Measurements from ENCODE around the gene COPZ2. TPM values are rescaled to one million over a fixed set of nuclear protein-coding genes. Genes with fewer than 3 reads are reported as not detected.
"Not testable (repeated sequence)": the region's sequence is repeated elsewhere in the genome, so short reads cannot be mapped to it uniquely, and the experiment has no call there.

The COPZ2 gene, protein sequence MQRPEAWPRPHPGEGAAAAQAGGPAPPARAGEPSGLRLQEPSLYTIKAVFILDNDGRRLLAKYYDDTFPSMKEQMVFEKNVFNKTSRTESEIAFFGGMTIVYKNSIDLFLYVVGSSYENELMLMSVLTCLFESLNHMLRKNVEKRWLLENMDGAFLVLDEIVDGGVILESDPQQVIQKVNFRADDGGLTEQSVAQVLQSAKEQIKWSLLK
- total RNA-seq, result 2.6 and 8.0 TPM in 2 replicates

- DNase-seq (ENCODE audit: low read depth), result no peak
- TF ChIP-seq CTCF (conservative IDR thresholded peaks at IDR 0.05; ENCODE audit: low read depth, low read length), result peak; percentile 74
- H3K4me3 ChIP-seq (ENCODE audit: low read depth, low read length), result peak within 1 kb of the TSS; percentile 70
Measured at GRCh38 chr17:48037036-48037837, at the start of gene COPZ2. COPZ2 (minus strand) TSS chr17:48037797; CDS start chr17:48037777, 20 bp downstream.

DNA sequence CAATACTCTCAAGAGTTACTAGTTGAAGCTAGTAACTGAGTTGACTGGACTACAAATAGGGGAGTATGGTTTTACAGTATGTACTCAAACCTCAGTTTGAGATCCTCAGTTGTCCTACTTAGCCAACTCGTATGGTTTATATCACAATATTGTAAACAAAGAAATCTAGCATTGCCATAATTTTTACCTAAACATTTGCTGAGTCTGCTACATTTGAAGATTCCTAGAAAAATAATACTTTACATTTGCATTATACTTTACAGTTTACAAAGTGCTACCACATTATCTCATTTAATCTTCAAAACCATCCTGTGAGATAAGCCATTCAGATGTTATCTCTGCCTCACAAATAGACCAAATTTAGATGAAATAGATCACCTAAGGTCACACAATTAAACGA is 47.3 kb upstream of the COPZ2 start:
- H3K4me3 ChIP-seq (ENCODE audit: low read depth, low read length), result no peak overlapping the region
- no peak for DNase-seq (ENCODE audit: low read depth)
- TF ChIP-seq CTCF (conservative IDR thresholded peaks at IDR 0.05; ENCODE audit: low read depth, low read length), result no peak

GRCh38 chr17:48081858-48082257 is 44.3 kb upstream of the COPZ2 start:
- no peak overlapping the region for H3K4me3 ChIP-seq (ENCODE audit: low read depth, low read length)
- no peak for DNase-seq (ENCODE audit: low read depth)
- no peak for TF ChIP-seq CTCF (conservative IDR thresholded peaks at IDR 0.05; ENCODE audit: low read depth, low read length)

- not testable (repeated sequence) for H3K4me3 ChIP-seq (ENCODE audit: low read depth, low read length)
Measured at GRCh38 chr17:48077152-48077551, 39.6 kb upstream of the COPZ2 start.

DNA sequence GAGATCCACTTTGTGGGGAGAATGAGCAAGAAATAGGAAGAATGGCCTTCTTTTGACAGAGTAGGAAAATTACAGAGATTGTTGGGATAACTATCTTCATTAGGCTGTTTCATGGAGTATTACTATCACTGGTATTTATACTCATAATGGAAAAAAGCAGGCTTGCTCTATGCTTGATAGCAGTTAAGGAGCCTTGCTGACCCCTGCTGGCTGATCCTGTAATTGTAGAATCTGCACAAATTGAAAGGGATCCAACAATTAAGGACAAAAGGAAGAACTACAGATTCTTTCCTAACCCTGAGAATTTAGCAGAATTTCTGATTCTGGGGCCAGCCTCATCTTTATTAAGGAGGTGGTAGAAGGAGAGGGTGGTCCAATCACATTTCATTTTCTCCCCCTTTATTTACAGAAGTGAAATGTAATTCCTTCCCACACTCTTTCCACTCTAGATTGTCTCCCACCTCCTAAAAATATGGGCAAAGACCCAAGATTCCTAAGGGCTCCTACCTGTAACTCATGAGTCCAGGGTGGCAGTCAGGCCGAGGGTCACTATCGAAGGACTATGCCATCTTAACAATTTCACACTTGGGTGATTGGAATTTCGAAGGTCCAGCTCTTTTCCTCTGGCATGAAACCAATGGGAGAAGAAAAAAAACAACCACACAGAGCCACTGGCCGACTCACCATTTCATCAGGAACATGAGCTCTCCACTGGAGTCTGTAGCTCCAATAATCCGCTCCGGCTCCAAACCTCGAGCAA is 36.9 kb upstream of the COPZ2 start:
- TF ChIP-seq CTCF (conservative IDR thresholded peaks at IDR 0.05; ENCODE audit: low read depth, low read length), result peak; percentile 83
- DNase-seq (ENCODE audit: low read depth), result peak; percentile 89
- H3K4me3 ChIP-seq (ENCODE audit: low read depth, low read length), result no peak overlapping the region

More at GRCh38 chr17:48077152-48077551, 39.6 kb upstream of the COPZ2 start:
- DNase-seq (ENCODE audit: low read depth), result not testable (repeated sequence)

- not testable (repeated sequence) for DNase-seq (ENCODE audit: low read depth); H3K4me3 ChIP-seq (ENCODE audit: low read depth, low read length)
Measured at GRCh38 chr17:48073566-48074094, 36.0 kb upstream of the COPZ2 start.

DNA sequence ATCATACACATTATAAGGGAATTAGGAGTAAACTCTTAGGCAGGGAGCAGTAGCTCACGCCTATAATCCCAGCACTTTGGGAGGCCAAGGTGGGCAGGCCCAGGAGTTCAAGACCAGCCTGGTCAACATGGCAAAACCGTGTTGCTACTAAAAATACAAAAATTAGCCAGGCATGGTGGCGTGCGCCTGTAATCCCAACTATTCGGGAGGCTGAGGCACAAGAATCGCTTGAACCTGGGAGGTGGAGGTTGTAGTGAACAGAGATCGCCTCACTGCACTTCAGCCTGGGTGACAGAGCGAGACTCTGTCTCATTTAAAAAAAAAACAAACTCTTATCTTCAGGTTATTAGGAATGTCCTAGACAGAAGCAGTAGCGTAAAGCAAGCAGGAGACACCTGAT is 35.2 kb upstream of the COPZ2 start:
- not testable (repeated sequence) for DNase-seq (ENCODE audit: low read depth); H3K4me3 ChIP-seq (ENCODE audit: low read depth, low read length)

DNA sequence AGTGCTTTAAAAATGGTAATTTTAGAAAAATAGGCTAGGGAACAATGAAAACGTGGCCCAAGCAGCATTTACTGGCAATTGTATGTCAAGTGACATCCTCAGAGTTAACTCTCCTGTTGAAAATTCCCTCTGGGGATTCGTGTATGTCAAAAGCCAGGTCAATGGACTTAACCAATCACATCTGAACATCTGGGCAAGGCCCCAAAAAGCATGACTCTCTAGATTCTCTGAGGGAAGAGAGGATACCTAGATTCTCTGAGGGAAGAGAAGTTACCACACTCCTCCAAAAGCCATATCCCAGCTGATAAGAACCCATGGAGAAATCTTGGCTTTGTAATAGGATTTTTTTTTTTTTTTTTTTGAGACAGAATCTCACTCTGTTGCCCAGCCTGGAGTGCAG is 34.1 kb upstream of the COPZ2 start:
- DNase-seq (ENCODE audit: low read depth), result no peak
- TF ChIP-seq CTCF (conservative IDR thresholded peaks at IDR 0.05; ENCODE audit: low read depth, low read length), result no peak
- no peak overlapping the region for H3K4me3 ChIP-seq (ENCODE audit: low read depth, low read length)

Measured in epithelial cell of proximal tubule (primary cell).